ENCODE results near the gene ZNF224.

Gene ZNF224

GRCh38 chr19:44141191-44142058 is 47.3 kb downstream of the ZNF224 start, which contains the start of gene ZNF234:
ZNF234 (plus strand) TSS chr19:44141554; CDS start chr19:44144633, 3,079 bp downstream.
- no peak for DNase-seq

DNA sequence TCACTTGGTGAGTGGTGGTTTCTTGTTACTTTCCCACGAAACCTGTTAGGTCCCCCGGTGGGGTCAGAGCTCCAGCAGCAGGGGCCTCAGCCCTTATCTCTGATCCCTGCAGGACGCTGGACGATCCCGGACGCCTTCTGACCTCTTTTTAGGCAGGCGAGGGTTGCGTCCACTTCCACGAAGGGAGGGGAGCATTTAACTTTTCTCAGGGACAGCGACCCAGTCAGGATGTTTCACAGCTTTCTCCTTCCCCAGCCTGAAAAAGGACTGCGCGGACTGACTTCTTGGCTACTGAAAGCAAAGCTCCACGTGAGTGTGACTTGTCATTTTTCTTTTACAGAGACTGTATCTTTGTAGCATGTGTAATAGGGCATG is 47.9 kb downstream of the ZNF224 start:
- no peak for DNase-seq

- DNase-seq: no peak
Observed at GRCh38 chr19:44149776-44150175, 55.6 kb downstream of the ZNF224 start.

- DNase-seq: no peak
Observed at GRCh38 chr19:44151491-44151890, 57.3 kb downstream of the ZNF224 start.

GRCh38 chr19:44156475-44156874 is 62.3 kb downstream of the ZNF224 start:
- no peak for DNase-seq
